IPS-NIHi11 (cell line): Measurements from ENCODE around the gene CORO1C.

ENCODE experiments used
- DNase-seq: peaks from one replicate; pipeline ENCODE4 v3.0.0; 2012; ENCODE audit warnings: mixed read lengths, low spot score

CORO1C gene

GRCh38 chr12:108696111-108696995, 35.0 kb downstream of the CORO1C start:
- no peak for DNase-seq

- no peak for DNase-seq
These were observed 36.5 kb downstream of the CORO1C start for GRCh38 chr12:108694812-108695278.

DNA sequence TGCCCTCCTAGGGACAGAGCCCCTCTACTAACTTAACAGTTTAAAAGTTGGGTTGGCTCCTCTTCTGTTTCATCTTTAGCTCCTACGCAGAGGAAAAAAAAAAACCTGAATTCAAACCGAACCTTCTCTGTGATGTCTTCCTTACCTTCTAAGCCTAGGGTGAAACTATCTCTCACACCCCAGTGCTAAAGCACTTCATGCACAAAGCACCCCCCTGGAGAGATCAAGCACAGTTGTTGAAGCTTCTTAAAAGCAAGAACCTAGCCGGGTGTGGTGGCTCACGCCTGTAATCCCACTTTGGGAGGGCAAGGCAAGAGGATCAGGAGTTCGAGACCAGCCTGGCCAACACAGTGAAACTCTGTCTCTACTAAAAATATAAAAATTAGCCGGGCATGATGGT, 37.6 kb downstream of the CORO1C start:
- DNase-seq: no peak

GRCh38 chr12:108693186-108693730, 38.1 kb downstream of the CORO1C start:
- DNase-seq: no peak

DNA sequence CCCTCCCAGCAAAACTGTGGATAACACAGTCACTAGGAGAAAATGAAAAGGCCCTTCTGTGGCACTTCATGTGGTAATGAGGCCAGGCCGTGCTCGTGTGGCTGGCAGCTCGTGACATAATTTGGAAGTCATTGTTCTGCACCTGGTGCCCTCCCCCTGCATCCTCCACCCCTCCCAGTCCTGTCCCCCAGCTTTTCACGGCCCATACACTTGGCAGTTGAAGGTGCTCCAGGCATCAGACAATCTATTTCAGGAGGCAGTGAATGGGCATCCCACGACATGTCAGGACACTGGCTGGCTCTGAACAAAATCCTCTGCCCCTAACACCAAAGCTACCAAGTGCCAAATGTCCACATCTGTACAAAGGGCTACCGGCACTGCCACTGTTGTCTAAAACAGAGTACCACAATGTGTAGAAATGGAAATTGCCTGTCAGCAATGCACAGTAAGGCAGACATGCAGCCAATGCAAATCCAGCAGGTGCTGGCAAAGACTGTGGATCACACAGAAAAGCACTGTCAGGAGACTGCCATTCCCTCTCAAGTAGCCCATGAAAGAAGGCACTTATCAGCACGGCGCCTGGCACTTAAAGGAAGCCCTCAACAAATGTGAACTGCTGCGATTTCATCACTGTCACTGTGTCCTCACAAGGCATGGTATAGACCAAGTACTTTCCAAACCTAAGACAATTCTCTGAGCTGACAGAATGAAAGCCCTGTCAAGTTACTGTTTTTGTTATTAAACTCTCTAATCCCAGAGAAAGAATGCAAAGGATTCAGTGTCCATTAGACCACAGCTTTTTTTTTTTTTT, 39.1 kb downstream of the CORO1C start:
- DNase-seq: peak; percentile 27

DNA sequence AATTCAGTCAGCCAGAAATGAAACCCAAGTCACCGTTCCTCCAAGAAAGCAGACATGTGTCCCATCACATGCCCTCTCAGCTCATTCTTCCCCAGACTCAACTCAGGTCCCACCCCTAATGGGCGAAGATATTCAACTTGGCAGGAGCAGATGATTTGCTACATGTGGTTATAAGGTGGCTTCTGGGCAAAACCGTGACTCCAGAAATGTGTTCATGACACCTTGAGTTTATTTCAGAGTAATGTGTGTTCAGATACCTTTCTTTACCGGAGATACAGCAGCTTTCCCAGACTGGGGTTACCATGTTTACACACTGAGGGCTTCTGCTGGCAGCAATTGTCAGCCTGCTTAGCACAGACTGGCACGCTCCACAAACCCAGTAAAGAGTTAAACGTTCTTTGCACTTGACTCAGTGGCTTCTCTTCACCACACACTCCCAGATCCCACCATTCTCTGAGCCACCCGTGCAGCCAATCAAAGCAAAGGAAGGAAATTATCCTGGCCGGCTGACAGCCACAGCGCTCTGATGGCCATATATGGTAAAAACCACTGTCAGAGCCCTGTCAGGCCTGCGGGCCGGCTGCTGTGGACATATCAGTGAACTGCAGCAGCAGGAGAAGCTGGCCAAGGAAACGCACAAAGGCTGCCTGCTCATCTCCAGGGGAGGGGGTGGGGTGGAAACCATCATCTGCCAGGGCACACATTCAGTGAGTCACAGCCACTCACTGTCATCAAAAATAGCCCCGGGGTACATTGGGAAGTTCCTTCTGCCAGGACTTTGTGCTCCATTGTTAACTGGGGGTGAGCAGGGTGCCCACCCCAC, 39.9 kb downstream of the CORO1C start:
- DNase-seq: peak; percentile 85

DNA sequence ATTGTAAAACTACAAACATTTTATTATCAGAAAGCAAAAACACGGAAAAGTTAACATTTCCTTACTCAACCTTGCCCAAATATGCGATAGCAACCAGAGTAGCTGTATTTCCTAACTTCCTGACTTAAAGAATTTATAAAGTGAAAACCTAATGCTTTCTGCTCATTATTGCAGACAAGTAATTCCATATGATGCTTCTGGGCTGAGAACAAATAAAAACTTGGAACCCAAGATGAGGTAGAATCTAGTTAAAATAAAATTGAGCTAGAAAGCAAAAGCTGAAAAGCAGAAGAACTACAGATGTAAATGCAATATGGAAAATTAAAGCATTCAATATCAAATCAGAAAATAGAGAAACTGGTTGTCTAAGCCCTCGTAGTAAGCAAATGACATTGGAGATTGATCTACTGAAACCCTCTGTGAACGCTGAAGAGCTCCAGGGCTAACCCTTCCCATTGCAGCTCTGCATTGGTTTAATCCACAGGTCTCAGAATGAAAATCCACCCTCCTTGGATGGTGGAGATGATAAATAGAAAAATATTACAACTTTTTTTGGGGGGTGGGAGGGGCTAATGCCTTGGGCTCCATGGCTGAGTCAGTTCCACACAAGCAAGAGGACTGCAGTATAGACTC, 40.7 kb downstream of the CORO1C start:
- DNase-seq: no peak

DNA sequence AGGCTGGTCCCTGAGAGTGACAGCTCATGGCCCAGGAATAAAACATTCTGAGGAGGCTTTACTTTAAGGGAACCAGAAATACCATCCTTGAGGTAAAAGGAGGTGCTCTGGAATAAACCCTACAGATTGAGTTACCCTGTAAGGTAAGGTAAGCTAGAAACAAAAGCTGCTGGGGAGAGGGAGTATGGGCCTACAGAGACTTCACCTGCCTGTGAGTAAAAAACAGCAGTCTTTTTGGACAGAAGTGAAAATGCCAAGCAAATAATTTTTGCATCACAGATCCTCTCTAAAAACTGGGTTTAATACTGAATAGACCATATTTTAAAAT, 41.2 kb downstream of the CORO1C start:
- no peak for DNase-seq

DNA sequence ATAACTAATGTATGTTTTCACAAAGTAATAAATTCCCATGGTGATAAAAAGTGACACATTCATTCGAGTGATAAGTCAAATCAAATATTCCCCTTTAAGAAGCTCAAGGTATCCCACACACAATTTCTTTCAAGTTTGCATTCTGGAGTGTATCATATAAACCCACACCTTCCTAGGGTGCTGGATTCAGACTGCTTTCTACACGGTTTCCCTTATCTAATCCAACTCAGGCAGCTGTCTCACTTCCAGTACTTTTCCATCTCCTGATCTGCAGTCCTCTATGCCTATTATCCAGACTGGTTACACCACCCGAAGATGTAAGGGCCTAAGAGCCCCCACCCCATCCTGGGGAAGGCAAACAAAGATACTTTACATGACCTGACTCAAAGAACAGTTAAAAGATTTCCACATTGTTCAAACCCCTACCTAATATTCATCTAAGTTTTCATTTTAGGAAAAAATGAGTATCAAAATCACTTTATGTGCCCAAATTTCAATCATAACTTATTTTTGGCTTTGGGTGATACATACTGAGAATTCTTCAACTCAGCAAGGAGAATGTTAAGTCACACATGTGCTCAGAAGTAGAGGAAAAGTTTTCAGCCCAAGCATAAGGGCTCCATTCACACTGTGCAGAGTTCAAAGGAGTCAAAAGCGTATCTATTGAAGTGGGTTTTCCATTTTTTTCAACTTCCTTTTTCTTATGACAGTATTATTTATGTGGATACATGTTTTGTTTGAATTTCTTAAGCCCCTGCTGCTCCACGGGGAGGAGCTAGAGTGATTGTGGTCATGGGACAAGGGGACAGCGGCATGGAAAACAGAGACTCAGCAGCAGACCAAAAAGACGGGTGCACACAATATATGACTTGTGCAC, 41.8 kb downstream of the CORO1C start:
- no peak for DNase-seq

DNA sequence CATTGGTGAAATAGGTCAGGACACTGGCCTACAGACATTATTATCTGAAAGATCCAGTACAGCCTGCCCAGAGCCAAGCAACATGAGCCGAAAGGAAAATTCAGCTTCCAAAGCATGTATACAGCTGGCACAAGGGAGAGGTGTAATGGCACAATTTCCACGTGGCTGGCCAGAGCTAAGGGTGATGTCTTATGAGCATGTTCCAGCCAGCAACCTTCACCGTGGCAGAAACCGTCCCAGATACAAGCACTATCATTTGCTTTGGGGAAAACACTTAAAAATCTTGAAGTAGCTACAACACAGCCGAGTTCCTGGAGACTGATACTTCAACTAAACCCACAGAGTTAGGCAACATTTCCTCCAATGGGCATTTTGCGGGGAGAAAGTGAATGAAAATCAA, 44.5 kb downstream of the CORO1C start:
- no peak for DNase-seq

DNA sequence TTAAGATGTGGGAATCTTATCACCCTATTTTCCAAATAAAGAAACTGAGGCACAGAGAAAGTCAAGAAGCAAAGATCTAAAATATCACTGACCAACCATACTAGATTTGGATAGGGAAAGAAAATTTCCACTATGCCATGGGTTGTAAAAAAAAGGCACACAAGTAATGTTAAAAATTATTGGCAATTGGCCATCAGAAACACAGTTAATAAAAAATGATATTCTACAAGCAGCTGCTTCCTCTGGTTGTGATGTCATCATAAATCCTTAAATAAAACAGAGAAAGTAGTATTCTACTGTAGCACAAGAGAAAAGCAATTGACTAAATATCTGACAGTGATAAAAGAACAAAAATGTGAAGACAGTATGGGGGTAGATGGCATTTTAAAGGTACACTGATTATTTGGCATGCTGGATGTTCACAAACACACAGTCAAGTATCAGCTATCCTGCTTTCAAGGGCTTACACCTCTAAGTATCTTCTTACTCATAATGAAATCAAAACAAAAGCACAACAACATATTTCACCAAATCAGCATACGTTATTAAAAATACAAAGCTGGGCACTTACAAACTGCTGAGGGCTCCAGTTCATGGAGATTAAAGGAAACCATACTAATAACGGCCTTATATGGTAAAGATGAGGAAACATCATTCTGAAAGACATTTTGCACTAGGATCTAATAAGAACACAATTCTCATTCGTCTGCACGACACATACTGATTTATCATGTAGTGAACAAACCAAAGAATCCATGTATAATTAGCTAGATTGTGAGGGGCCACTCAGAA, 45.7 kb downstream of the CORO1C start:
- no peak for DNase-seq

GRCh38 chr12:108683906-108684556, 47.3 kb downstream of the CORO1C start:
- no peak for DNase-seq

DNA sequence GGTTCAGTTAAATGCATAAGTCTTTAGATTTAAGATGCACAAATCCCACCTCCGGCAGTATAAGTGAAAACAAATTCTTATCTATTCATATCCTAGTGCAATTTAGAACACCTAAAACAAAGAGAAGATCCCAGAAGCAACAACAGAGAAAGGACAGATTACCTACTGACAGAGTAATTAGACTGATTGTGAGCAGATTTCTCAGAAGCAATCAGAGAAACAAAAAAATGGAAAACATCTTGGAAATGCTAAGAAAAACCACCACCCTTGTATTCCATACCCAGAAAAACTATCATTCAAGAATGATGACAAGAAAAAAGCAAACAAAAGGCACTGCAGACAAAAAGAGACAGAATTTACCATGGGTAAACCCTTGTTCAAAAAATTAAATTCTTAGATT, 50.0 kb downstream of the CORO1C start:
- DNase-seq: no peak

DNA sequence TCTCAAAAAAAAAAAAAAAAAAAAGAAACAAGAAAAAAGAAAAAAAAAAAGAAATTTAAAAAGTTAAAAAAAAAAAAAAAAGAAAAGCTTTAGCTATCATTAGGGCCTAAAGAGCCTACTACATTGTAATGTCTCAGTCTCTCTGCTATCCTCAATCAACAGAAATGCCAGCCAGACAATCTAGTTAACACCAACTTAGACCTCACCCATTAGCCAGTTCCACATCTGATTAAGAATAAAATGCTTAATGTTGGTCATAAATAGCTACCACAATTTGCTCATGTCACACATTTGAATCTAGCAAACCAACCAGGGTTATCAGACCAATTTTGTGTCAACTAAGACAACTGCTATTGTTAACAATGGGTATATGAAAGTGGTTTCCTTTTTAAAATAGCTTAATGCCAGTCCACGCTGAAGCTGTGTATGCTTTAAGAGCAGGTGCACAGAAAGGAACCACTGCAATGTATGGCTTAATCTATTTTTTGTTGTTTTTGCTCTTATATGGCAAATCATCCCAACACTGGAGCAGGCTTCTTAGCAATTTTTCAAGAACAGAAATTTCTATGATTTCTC, 52.1 kb downstream of the CORO1C start:
- no peak for DNase-seq

GRCh38 chr12:108678104-108678730, 53.1 kb downstream of the CORO1C start:
- DNase-seq: no peak

DNA sequence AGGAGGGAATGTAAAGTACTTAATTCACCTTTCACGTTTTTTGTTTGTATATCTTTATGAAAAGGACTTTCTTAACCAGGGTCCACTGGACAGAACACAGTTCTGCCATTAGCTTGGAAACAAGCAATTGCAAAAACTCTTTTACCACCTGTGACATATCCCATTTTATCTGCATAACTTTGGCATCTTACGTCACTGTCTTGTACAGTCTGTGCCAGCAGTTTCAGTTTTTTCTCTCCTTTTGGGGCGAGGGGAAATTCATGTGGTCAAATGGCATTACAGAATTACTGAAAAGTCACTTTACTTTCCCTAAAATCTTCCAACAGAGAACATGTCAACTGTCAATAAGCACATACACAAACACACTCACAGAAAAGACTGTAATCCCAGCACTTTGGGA, 53.9 kb downstream of the CORO1C start:
- DNase-seq: no peak

DNA sequence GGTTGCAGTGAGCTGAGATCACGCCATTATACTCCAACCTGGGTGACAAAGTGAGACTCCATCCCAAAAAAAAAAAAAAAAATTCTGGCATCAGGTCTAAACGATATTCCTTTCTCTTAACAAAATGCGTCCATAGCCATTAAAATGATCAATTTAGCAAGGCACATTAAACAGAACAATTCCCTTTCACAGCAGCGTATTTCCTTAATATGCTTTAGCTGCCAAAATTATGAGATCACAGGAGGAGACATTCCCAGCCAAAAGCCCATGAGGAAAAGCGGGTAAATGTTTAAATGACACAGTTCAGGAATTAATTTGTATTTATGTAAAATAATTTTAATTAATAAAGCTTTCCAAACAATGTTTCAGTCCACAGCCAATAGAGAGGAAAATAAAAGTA, 54.6 kb downstream of the CORO1C start:
- DNase-seq: no peak

DNA sequence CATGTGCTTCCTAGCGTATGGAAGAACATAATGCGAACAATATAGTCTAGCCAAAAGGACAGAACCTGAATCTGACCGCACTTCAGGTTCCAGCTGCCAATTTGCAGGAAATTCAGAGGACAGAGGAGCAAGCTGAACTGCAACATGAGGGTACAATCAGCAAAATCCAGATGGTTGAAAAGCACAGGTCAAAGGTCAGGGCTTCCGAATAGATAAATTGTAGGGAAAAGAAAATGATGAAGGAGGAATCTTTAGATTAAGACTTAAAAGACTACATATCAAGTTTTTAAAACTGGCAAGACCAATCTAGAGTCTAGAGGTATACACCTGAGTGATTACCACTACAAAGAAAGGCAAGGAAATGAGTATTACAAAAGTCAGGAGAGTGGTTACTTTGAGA, 55.5 kb downstream of the CORO1C start:
- no peak for DNase-seq
